B cell (primary cell): ENCODE data around the gene RND1. TPM values are rescaled to one million over a fixed set of nuclear protein-coding genes. Genes with fewer than 3 reads are reported as not detected.

Experiments
- ATAC-seq: fragments of 200-7000 bp; cut with Tn5 transposase; one replicate; pipeline ENCODE4 v1.10.0; 2021; ENCODE audit warnings: low read depth, mild to moderate bottlenecking, moderate number of reproducible peaks, moderate library complexity
- CTCF ChIA-PET: fragments of 350-600 bp; sonication (Branson Sonifier 250); formaldehyde crosslinking; loops from one replicate; lab custom pipeline; 2021; ENCODE audit warnings: antibody characterized with exemption, inconsistent platforms; lab: Charles Lee
- POLR2A ChIA-PET: fragments of 350-600 bp; sonication (Branson Sonifier 250); formaldehyde crosslinking; loops from one replicate; lab custom pipeline; 2021; ENCODE audit warnings: antibody characterized with exemption; lab: Charles Lee
- DNase-seq: peaks from one replicate; pipeline ENCODE4 v3.0.0; 2013
- H2AFZ ChIP-seq: 2 replicates; pipeline ENCODE4 v1.6.1; 2012; ENCODE audit warnings: mild to moderate bottlenecking, low read depth, low read length; ENCODE audit not compliant: insufficient read depth, poor library complexity, severe bottlenecking
- H3K27ac ChIP-seq, 2 donors: 1 replicate in 1 of 2; 2 replicates in 1 of 2; pipeline ENCODE4 v1.5.1; 2012 to 2013; ENCODE audit warnings: low read length in 2 of 2, mild to moderate bottlenecking in 2 of 2, moderate library complexity in 1 of 2
- H3K27me3 ChIP-seq, 4 experiments: fragments of 200-600 bp in 1 of 4; sonication (generic) in 1 of 4; replicated peaks in 1 of 4; 1 replicate in 2 of 4; 2 replicates in 2 of 4; pipeline versions ENCODE4 v1.6.1 to v1.7.0; 2013 to 2016; ENCODE audit warnings: low read length in 3 of 4, mild to moderate bottlenecking in 2 of 4, mixed read lengths in 1 of 4, moderate library complexity in 1 of 4; ENCODE audit not compliant: insufficient read depth in 4 of 4, control insufficient read depth in 3 of 4; ENCODE audit errors: control extremely low read depth in 1 of 4
- H3K36me3 ChIP-seq, 2 experiments: replicated peaks in 1 of 2; 1 replicate in 1 of 2; 2 replicates in 1 of 2; pipeline versions ENCODE4 v1.6.1 to v1.7.1; 2013; ENCODE audit warnings: low read length in 1 of 2; ENCODE audit not compliant: insufficient read depth in 2 of 2, control insufficient read depth in 1 of 2; ENCODE audit errors: control extremely low read depth in 1 of 2, extremely low read depth in 1 of 2
- H3K4me1 ChIP-seq, 2 donors: fragments of 200-600 bp in 1 of 2; sonication (generic) in 1 of 2; 1 replicate in 1 of 2; 2 replicates in 1 of 2; pipeline versions ENCODE4 v1.5.1 to v1.6.1; 2013 to 2017; ENCODE audit warnings: low read length in 2 of 2; ENCODE audit not compliant: control insufficient read depth in 2 of 2, insufficient read depth in 2 of 2
- H3K4me2 ChIP-seq: replicated peaks from 2 replicates; pipeline ENCODE3; 2012; ENCODE audit warnings: mild to moderate bottlenecking, low read depth, low read length; ENCODE audit not compliant: poor library complexity, severe bottlenecking
- H3K4me3 ChIP-seq, 5 experiments: fragments of 200-600 bp in 1 of 5; sonication (generic) in 1 of 5; 1 replicate in 3 of 5; 2 replicates in 2 of 5; pipeline versions ENCODE4 v1.5.1 to v1.7.0; 2011 to 2016; ENCODE audit warnings: low read length in 4 of 5, mild to moderate bottlenecking in 4 of 5, low read depth in 2 of 5, control low read depth in 1 of 5, moderate library complexity in 1 of 5; ENCODE audit not compliant: insufficient read depth in 1 of 5; ENCODE audit errors: control extremely low read depth in 1 of 5, extremely low read depth in 1 of 5
- H3K79me2 ChIP-seq: fragments of 200-600 bp; sonication (generic); one replicate; pipeline ENCODE4 v1.6.0; 2016; ENCODE audit warnings: low read length; ENCODE audit not compliant: control insufficient read depth, insufficient read depth
- H3K9ac ChIP-seq: fragments of 200-600 bp; sonication (generic); 2 replicates; pipeline ENCODE4 v1.6.1; 2017; ENCODE audit warnings: mild to moderate bottlenecking, low read length, moderate library complexity
- H3K9me3 ChIP-seq, 3 donors: one replicate each; pipeline versions ENCODE4 v1.6.1 to v1.7.1; 2013; ENCODE audit warnings: low read length in 2 of 3; ENCODE audit not compliant: control insufficient read depth in 2 of 3, insufficient read depth in 1 of 3; ENCODE audit errors: control extremely low read depth in 1 of 3
- H4K20me1 ChIP-seq: 2 replicates; pipeline ENCODE4 v1.6.0; 2012; ENCODE audit warnings: mild to moderate bottlenecking, low read length; ENCODE audit not compliant: insufficient read depth, control insufficient read depth, poor library complexity, severe bottlenecking
- H3K27ac Mint-ChIP-seq: one replicate; pipeline ENCODE4 v1.8.0; 2021; ENCODE audit warnings: mixed read lengths
- H3K27me3 Mint-ChIP-seq: one replicate; pipeline ENCODE4 v1.8.0; 2021; ENCODE audit warnings: mixed read lengths
- H3K4me1 Mint-ChIP-seq: one replicate; pipeline ENCODE4 v1.8.0; 2021; ENCODE audit warnings: mixed read lengths
- H3K4me3 Mint-ChIP-seq: one replicate; pipeline ENCODE4 v1.8.0; 2021; ENCODE audit warnings: mixed read lengths
- H3K9me3 Mint-ChIP-seq: one replicate; pipeline ENCODE4 v1.8.0; 2022; ENCODE audit warnings: mixed read lengths; ENCODE audit not compliant: insufficient read depth
- EZH2 ChIP-seq: IDR thresholded peaks from 2 replicates; pipeline ENCODE4 v1.6.1; 2012; ENCODE audit warnings: borderline replicate concordance, low read depth, mild to moderate bottlenecking, moderate library complexity, low read length; ENCODE audit not compliant: insufficient read depth, poor library complexity, severe bottlenecking
- WGBS: methylation state at CpG from one replicate; pipeline ENCODE4 v1.1.5; 2013; ENCODE audit warnings: missing lambda C conversion rate; ENCODE audit not compliant: insufficient coverage; 5-methylcytosine and 5-hydroxymethylcytosine counted together
- intact Hi-C: fragments of 100-400 bp; cut with micrococcal nuclease; formaldehyde crosslinking; loops from one replicate; pipeline ENCODE4 v1.10.0; 2022
- polyA plus RNA-seq: library from polyadenylated mRNA; depleted of rRNA; stranded (reverse); fragments of >200 nt; gene quantifications from 2 replicates; pipeline ENCODE4 v1.2.3, GENCODE V29; 2012
- total RNA-seq, 2 donors: library from RNA; stranded (reverse); fragments of 120-200 nt in 1 of 2; gene quantifications; 1 replicate in 1 of 2; 2 replicates in 1 of 2; pipeline versions ENCODE4 v1.2.3 to v1.2.4, GENCODE V29; 2013 to 2022
- TF ChIP-seq, protein P1 (sequence below): fragments of 200-600 bp; IDR thresholded peaks from one replicate; pipeline ENCODE4 v1.8.0; 2022; ENCODE audit warnings: antibody characterized with exemption, mild to moderate bottlenecking

Gene RND1
- total and polyA plus RNA-seq, 2 donors (not counting 1 experiment from before 2014, with no cell fraction given), result 7.3 to 19.5 TPM

DNA sequence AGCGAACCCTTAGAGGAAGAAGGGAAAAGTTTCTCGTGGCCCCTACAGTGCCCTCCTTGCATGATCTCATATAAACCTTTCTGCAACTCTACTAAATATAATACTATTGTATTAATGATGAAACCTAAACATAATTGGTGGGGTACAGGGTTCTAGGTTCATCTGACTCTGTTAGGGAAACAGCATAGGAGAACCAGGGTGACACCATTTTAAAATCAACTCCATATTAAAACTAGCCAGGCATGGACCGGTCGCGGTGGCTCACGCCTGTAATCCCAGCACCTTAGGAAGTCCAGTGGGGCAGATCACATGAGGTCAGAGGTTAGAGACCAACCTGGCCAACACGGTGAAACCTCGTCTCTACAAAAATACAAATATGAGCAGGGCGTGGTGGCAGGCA lies 15.0 kb upstream of the RND1 start:
- TF ChIP-seq, protein P1, sequence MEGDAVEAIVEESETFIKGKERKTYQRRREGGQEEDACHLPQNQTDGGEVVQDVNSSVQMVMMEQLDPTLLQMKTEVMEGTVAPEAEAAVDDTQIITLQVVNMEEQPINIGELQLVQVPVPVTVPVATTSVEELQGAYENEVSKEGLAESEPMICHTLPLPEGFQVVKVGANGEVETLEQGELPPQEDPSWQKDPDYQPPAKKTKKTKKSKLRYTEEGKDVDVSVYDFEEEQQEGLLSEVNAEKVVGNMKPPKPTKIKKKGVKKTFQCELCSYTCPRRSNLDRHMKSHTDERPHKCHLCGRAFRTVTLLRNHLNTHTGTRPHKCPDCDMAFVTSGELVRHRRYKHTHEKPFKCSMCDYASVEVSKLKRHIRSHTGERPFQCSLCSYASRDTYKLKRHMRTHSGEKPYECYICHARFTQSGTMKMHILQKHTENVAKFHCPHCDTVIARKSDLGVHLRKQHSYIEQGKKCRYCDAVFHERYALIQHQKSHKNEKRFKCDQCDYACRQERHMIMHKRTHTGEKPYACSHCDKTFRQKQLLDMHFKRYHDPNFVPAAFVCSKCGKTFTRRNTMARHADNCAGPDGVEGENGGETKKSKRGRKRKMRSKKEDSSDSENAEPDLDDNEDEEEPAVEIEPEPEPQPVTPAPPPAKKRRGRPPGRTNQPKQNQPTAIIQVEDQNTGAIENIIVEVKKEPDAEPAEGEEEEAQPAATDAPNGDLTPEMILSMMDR, result no peak
- TF ChIP-seq EZH2, result no peak
- Mint-ChIP-seq H3K27me3 (peaks cover 34% of the 10 kb centered on the region), H3K4me1 (peaks cover 3% of the 10 kb centered on the region), H3K9me3 (no peaks in the 10 kb centered on the region), H3K4me3 (no peak overlapping the region), H3K27ac (no peak overlapping the region)
- DNase-seq (no peak), ATAC-seq (no peak)
- CTCF ChIA-PET, result interaction anchor here (1.4 to 4.4 kb wide), 3 partner anchors 10 to 27 kb away, joined by 4 to 28 read pairs (median 10); partner anchors contain the start of gene DDX23
- peaks cover 0 to 33% (median 18%) of the 10 kb centered on the region in 4 experiments for H3K27me3 ChIP-seq
- H3K27ac ChIP-seq, result no peak overlapping the region
- H3K4me1 ChIP-seq, result no peaks in the 10 kb centered on the region
- H3K9ac ChIP-seq, result no peak overlapping the region
- H3K79me2 ChIP-seq, result no peaks in the 10 kb centered on the region
- H3K36me3 ChIP-seq, result no peaks in the 10 kb centered on the region
- POLR2A ChIA-PET, result no interaction called here
- no peaks in the 10 kb centered on the region for H4K20me1 ChIP-seq
- no peak overlapping the region for H3K4me2 ChIP-seq
- H3K4me3 ChIP-seq, result no peak overlapping the region
- no peaks in the 10 kb centered on the region for H3K9me3 ChIP-seq
- no peak overlapping the region for H2AFZ ChIP-seq
- WGBS, result 93% methylated on average over 3 of the region's 9 CpGs
- intact Hi-C loops, result no loop called here

DNA sequence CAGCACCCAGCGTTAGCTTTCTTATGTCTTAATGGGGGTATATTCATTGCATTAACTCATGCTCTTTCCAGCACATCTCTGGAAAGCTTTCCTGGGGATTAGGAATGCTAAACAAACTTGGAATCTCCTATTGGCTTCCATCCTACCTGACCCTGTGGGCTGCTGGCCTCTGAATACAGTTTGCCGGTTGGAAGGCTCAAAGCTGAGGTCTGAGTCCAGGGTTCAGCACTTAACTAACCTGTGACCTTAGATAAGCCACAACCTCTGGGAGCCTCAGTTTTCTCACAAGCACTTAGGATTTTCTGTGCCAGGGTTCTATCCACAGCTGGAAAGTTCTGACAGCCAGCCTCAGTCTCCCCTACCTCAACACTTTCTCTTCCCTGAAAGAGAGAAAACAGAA lies 12.9 kb upstream of the RND1 start:
- Histone ChIP-seq H3K9ac (no peak overlapping the region), H3K36me3 (no peaks in the 10 kb centered on the region), H3K4me1 (no peaks in the 10 kb centered on the region), H2AFZ (no peak overlapping the region), H3K79me2 (no peaks in the 10 kb centered on the region), H3K4me3 (no peak overlapping the region), H3K27me3 (peaks cover 0 to 30% (median 18%) of the 10 kb centered on the region in 4 experiments), H3K27ac (no peak overlapping the region), H3K4me2 (no peak overlapping the region), H4K20me1 (no peaks in the 10 kb centered on the region), H3K9me3 (no peaks in the 10 kb centered on the region)
- CTCF ChIA-PET, result interaction anchor here (1.2 kb wide), 2 partner anchors 12 to 22 kb away, joined by 3 read pairs; no protein-coding TSS in a partner anchor
- H3K27ac Mint-ChIP-seq, result no peak overlapping the region
- intact Hi-C loops, result no loop called here
- peaks cover 3% of the 10 kb centered on the region for H3K4me1 Mint-ChIP-seq
- no peak for ATAC-seq
- H3K9me3 Mint-ChIP-seq, result no peaks in the 10 kb centered on the region
- 100% methylated on average over 1 of the region's 2 CpGs for WGBS
- peaks cover 34% of the 10 kb centered on the region for H3K27me3 Mint-ChIP-seq
- POLR2A ChIA-PET, result no interaction called here
- TF ChIP-seq, protein P1, result no peak
- no peak for TF ChIP-seq EZH2
- H3K4me3 Mint-ChIP-seq, result no peak overlapping the region
- DNase-seq, result no peak
